GM21515 (cell line): Measurements from ENCODE around the gene DPT.
A peak's percentile ranks its signal among the peaks of the same experiment; 100 is the strongest.

Experiments used
- ATAC-seq: cut with Tn5 transposase; IDR thresholded peaks from one replicate; pipeline ENCODE4 v1.9.1; 2021; ENCODE audit not compliant: unreplicated experiment

The DPT gene

DNA sequence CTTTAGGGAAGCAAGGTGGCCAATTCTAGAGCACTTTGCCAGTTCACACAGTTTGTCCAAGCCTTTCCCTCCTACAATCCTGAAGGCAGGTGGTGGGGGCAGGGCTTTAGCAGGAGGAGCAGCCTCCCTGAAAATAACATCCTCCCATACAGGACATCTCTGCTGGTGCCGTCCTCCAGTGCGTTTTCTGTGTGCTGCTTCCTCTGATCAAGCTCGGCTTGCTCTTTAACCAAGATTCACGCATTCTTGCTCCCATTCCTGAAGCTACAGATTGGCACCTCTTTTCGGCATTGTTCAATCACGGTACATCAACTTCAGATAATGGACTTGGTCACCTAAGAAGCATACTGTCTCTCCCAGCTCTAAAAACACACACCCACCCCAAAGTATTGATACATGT is 7.5 kb upstream of the DPT start:
- ATAC-seq = no peak

GRCh38 chr1:168735974-168736373 is 7.0 kb upstream of the DPT start:
- no peak for ATAC-seq

- no peak for ATAC-seq
Measured at GRCh38 chr1:168734946-168735345, 5.9 kb upstream of the DPT start.

GRCh38 chr1:168734271-168734670 is 5.3 kb upstream of the DPT start:
- no peak for ATAC-seq

DNA sequence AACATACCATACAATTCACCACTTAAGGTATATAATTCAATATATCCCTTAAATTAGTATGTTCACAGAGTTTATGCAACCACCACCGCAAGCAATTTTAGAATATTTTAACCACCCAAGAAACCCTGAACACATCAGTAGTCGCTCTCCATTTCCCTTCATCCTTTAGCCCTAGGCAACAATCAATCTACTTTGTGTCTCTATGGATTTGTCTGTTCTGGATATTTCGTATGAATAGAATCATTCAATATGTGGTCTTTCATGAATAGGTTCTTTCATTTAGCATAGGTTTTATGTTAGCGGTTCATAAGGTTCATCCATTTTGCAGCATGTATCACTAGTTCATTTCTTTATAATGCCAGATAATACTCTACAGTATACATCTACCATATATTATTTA is 4.2 kb upstream of the DPT start:
- no peak for ATAC-seq

DNA sequence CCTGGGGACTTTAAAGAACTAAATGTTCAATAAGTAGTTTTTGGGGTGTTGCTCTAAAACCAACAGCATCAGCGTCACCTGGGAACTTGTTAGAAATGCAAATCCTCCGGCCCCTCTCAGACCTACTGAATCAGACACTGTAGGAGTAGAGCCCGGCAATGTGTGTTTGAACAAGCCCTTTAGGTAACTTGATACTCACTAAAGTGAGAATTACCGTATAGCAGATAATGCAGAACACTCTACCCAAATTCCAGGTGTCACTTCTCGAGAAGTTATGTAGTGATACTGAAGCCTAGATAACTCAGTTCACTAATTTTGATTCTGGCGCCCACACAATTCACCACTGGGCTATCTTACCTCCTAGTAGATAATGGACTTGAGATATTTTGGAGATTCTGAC is 3.7 kb upstream of the DPT start:
- no peak for ATAC-seq

- ATAC-seq = no peak
Measured at GRCh38 chr1:168731244-168731953, 2.4 kb upstream of the DPT start.

DNA sequence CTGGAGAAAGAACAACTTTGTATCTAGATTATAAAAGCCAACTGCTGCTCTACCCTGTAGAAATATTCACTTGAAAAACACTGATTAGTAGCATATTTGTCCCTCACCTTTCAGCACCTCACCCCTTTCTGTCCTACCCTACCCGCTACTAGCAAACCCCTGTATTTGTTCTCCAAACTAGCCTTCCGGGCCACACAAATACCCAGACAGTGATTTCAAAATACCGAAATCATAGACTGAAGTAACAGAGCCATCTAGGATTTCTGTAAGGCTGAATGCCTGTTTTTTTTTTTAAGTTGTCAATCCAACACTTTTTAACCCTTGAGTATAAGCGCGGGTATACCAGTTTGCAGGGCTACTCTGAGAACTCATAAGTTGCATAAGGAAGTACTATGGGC is 398 bp upstream of the DPT start:
- ATAC-seq = no peak

- no peak for ATAC-seq
Measured at GRCh38 chr1:168726719-168727118, 2.3 kb downstream of the DPT start.

- ATAC-seq = no peak
Measured at GRCh38 chr1:168726281-168726680, 2.7 kb downstream of the DPT start.

- ATAC-seq = no peak
Measured at GRCh38 chr1:168725831-168726230, 3.2 kb downstream of the DPT start.

GRCh38 chr1:168725060-168725459 is 3.9 kb downstream of the DPT start:
- no peak for ATAC-seq

GRCh38 chr1:168723000-168723399 is 6.0 kb downstream of the DPT start:
- no peak for ATAC-seq

GRCh38 chr1:168720839-168721238 is 8.2 kb downstream of the DPT start:
- ATAC-seq = no peak

DNA sequence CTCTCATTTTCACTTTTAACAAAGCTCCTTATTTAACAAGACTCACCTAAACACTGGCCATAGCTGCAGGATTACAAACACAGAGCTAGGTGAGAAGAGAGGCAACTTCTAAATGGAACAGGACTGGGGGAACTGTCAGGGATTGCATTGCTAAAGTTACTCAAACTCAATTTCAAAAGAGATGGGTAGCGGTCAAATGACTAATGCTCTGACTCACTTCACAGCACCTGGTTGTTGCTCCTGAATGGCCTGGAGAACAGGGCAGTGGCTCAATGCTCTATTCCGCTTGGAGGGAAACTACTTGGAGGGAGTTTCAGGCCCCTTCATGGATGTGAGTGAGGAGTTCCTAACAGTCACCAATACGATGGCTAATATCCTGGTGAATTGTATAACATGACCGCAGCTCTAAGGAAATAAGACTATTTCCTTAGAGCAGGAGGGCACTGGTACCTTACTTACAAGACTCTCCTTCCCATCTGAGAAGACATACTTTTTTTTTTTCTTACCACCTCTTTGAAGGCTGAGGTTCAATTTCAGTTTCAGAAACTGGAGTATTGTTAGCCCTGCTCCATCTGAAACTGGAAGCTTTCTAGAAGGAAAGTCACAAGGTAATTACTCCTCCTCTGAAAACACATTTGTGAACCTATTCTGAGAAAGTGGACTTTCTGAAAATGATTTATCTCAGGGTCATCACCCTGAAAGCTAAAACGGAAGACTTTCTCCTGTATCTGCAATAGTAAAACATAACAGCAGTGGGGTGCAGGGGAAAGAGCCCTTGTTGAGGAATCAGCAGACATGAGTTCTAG is 9.5 kb downstream of the DPT start:
- ATAC-seq = peak; percentile 84

DNA sequence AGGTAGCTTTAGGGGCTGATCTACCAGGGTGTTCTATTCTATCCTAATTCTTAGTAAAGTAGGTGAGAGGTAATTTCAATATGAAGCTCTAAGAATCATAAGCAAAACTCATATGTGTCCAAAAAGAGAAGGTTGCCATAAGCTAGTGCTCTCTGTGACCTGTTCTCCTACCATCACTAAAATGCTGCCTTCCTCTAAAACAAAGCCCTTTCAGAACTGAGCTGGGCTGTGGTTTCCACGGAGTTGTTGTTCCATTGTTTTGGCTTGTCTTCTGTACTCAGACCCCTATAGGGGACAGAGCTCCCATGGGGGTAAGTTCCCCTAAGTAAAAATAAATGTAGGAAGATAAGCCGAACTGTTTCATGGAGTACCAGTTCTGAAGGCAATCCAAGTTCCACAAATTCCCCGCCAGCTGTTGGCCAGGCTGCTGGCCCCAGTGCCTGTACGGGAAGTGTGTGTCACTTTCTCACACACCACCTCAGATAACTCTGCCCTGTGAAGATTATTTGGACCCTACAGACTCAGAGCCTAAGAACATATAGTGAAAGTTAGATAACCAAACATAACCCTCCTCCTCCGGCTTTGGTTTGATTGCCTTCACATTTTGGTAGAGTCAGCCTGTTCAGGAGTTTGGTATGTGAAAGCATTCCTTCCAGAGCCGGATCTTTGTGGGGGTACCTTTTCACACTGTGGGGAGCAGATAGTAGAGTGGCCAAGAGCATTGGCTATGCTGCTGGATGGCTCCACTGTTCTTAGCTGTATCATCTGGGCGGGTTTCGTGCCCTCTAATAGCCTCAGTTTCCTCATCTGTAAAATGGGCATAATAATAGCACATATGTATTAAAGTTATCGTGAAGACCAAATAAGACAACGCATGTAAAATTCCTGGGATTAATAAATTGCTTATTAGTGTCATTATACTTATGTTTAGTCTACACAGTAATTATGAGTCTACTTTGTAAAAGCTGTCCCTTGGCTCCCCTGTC is 10.8 kb downstream of the DPT start:
- no peak for ATAC-seq

DNA sequence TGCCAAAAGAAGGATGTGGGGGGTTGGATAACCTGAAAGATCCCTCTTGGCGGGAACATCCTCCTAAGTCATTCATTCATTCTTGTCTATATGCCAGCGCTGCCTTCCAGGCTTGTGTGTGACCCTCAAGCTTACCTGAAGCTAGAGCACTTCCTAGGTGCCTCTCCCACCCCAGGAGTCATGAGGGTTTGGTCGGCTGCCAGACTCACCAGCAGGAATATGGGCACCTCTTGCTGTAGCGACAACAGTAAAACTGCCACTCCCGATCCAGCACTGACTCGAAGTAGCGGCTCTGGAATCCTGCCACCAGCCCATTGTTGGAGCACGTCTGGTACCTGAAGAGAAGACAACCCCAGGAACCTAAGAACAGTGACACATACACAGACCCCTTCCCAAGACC is 15.0 kb downstream of the DPT start:
- ATAC-seq = no peak

GRCh38 chr1:168709405-168710363 is 19.3 kb downstream of the DPT start:
- ATAC-seq = no peak

GRCh38 chr1:168708698-168709404 is 20.2 kb downstream of the DPT start:
- no peak for ATAC-seq
